SHP77 (cell line): Measurements from ENCODE around the gene MTERF4.

Experiments used
- DNase-seq, 2 experiments: peaks; one replicate each; lab custom pipeline; 2025; lab: John Stamatoyannopoulos, UW

Gene MTERF4

DNA sequence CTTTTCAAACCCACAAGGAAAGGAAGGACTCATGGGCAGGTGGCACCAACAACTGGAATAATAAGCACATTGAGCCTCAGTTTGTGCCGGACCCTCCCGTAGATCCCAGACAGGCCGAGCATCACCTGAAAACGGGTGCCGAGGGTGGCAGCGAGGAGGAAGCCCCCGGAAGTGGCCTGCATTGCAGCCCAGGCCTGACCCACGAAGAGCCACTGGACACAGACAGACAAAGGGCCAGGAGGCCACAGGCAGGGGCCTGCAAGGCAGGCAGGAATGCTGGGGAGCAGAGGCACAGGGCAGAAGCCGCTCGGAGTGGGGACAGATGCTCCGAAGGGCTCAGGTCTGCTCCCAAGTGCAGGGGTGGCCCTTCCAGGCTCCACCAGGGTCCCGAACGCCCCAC, 31.7 kb downstream of the MTERF4 start:
- DNase-seq = no peak

- no peak for DNase-seq
These were observed 32.2 kb downstream of the MTERF4 start for GRCh38 chr2:241069821-241070281.

DNA sequence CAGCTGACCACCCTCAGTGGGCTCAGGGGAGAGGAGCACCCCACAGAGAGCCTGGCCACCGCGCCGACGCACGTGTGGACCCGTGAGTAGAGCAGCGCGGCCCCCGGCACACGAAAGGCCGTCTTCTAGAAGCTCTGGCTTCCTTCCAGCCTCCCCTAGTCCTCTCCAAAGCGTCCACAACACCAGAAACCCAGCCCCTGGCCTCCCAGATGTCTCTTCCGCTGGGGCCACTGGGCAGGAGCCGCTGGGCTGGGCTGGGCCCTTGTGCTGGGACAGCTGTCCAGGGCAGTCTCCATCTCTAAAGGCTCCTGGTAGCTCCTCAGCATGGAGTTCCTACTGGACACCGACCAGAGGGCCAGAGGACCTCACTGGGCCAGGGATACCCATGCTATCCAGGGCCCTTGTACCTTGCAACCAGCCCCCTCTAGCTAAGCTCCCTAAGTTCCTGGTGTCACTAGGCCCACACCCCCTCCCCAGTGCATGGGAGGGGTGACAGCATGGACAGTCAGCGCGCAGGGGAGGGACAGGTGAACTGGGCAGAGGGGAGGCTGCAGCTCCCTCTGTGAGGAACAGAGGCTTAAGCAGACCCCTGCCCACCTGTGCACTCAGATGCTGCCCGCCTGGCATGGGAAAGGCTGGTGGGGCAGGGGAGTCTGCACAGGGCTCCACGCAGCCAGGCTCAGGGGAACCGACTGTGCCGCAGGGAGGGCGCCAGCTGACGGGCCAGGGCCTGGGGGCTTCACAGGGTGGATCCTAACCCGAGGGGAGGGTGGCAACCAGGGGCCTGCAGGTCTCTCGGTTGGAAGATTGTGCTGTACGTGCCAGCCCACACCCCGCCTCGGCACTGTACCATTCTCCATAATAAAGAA, 32.9 kb downstream of the MTERF4 start:
- no peak for DNase-seq

DNA sequence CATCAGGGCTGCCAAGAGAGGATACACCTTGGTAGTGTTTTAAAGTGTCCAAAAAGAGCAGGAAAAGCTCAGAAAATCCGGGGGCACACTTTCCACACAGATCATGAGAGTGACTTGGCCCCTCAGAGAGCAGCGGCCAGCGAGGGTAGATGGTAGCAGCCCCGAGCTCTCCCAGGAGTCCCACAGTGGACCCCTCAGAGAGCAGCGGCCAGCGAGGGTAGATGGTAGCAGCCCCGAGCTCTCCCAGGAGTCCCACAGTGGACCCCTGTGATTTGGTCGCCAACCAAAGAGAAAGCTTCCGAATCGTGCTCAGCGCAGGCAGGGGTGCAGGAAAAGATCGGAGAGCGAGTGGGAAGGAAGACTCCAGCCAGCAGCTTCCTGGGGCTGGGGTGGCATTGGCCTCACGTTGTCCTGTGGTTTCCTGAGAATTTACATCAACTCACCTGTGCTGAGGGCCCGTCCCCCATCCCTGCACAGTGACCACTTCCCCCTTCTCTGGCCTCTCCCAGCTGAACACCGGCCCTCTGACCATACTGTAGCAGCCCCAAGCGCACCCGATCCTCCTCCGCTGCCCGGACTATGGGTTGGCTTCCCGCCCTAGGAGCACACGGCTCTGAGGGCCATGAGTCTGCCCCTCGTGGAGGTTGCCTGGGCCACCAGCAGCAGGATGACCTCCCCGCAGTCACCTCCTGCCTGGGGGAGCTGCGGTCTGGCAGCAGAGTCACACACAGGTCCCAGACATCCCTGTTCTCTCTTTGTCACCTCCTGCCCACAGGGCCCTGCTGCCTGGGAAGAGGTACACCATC, 33.7 kb downstream of the MTERF4 start:
- no peak for DNase-seq

- no peak for DNase-seq
These were observed 34.5 kb downstream of the MTERF4 start for GRCh38 chr2:241067501-241068135.

DNA sequence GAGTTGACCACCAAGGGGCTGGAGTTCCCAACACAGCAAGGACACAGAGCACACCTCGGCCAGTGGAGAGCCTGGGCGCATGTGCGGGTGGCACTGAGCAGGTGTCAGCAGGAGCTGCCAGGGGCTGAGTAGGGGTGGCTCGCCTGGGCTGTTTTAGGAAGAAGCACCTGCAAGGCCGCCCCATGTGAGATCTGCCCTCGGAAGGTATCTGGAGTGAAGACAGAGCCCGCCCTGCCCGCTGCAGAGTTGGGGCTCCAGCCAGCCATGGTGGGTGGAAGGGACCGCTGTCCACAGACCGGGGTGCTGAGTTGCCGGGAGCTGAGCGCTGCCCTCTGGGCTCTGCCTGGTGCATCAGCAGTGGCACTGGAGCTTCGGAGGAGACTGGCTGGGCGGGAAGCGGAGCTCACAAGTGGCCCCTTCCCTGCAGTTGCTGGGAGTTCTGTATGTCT, 35.2 kb downstream of the MTERF4 start:
- DNase-seq = no peak

DNA sequence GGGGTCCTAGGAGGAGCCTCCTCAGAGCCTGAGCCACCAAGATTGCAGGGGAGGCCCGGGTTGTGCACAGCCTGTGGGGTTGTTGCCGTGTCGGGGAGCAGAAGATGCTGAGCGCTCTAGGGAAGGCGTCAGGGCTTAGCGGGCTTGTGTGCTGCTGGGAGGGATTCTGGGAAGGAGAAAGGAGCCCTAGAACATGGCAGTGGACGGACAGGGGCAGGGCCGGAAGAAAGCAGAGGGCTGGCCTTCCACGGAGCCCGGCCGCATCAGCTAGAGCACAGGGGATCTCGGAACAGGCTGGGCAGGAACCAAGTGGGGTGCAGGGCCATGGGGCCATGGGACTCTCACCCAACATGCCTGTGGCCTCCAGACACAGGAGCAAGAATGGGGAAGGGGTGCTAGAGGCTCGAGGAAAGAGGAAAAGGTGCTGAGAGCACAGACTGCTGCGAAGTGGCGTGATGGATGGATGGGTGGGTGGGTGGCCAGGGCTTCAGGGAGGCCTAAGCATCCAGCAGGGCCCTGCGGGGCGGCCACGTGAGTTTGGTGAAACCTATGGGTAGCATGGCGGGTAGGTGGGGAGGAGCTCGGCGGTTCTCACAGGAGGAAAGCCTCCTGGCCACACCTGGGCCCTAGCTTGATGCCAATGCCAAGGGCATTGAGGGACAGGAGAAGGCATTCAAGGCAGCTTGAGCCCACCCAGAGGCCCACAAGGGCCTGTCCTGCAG, 35.8 kb downstream of the MTERF4 start:
- DNase-seq = no peak

DNA sequence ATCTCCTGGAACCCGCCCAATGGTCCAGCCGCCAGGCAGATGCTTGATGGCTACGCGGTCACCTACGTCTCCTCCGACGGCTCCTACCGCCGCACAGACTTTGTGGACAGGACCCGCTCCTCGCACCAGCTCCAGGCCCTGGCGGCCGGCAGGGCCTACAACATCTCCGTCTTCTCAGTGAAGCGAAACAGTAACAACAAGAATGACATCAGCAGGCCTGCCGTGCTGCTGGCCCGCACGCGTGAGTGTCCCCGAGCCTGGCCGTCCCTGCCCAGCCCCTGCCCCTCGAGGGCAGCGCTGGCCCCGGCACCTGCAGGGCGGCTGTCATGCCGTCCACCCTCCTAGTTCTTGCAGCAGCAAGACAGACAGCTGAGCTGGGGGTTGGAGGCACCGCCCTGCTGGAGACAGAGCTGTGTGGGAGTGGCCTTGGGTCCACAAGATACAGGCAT, 36.7 kb downstream of the MTERF4 start:
- no peak for DNase-seq

DNA sequence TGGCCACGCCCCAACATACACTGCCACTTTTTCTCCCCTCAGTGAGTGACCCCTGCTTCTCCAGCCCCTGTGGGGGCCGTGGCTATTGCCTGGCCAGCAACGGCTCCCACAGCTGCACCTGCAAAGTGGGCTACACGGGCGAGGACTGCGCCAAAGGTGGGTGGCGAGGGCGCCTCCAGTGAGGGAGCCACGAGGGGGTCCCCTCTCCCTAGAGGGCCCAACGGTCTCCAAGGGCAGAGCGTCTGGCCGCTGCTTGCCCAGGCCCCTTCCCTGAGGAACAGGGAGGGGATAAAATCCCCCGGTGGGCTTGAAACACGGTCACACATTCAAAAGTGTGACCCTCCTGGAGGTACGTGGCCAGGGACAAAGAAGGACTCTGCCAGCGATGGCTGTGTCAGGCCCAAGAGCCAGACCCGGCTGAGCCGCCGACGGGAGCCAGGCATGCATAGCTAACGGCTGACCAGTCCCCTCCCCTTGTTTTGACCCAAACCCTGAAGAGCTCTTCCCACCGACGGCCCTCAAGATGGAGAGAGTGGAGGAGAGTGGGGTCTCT, 37.2 kb downstream of the MTERF4 start:
- DNase-seq = no peak

- DNase-seq = no peak
These were observed 37.9 kb downstream of the MTERF4 start for GRCh38 chr2:241064008-241064801.

- DNase-seq = no peak
These were observed 38.5 kb downstream of the MTERF4 start for GRCh38 chr2:241063587-241063986.

GRCh38 chr2:241063093-241063551, 39.0 kb downstream of the MTERF4 start:
- DNase-seq = no peak

DNA sequence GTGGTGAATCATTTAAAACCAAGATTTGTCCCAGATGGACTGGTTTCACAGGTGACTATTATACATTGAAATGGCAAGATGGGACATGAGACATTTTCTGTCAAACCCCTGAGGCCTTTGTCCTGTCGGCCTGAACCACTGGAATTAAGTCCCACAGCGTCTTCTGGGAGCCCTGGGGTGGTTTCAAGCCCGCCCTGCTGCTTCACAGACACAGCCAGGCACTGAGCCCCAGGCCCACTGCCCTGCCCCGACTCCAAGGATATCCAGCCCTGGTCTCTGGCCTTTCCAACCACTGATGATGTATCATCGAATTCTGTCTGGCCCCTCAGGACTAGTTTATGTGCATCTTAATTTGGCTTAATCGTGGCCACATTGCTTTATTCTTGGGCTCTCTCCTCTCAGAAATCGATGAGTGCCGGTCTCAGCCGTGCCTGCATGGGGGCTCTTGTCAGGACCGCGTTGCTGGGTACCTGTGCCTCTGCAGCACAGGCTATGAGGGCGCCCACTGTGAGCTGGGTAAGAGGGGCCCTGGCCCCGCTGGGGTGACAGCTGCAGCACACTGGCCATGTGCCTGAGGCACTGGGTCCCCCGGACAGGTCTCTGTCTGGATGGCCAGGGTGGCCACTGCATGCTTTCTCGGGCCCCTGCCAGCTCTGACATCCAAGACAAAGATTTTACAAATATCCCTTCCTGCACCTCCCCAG, 39.5 kb downstream of the MTERF4 start:
- DNase-seq = no peak

DNA sequence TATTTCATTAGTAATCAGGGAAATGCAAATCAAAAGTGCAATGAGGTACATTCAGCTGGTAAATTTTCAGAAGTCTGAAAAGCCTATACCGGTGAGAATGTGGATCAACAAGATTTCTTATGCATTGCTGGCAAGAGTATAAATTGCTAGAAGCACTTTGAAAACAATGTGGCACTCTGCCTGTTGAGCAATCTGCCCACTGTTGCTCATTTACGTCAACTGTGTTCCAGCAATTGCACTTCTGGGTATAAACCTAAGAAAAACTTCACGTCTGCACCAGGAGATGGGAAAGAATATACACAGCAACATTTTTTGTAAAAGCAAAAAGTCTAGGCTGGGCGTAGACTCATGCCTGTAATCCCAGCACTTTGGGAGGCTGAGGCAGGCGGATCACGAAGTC, 40.8 kb downstream of the MTERF4 start:
- no peak for DNase-seq

- DNase-seq = no peak
These were observed 48.4 kb downstream of the MTERF4 start for GRCh38 chr2:241053576-241054251.

- DNase-seq = no peak
These were observed 49.3 kb downstream of the MTERF4 start for GRCh38 chr2:241052677-241053360.

- DNase-seq = no peak
These were observed 50.3 kb downstream of the MTERF4 start for GRCh38 chr2:241051578-241052487.
